ENCODE data around the gene IFI6. TPM values are rescaled to one million over a fixed set of nuclear protein-coding genes. Genes with fewer than 3 reads are reported as not detected.
"Not testable (repeated sequence)": the region's sequence is repeated elsewhere in the genome, so short reads cannot be mapped to it uniquely, and the experiment has no call there.

The IFI6 gene
- total RNA-seq, 1 donor from 2014 or later, result 29.2 TPM

DNA sequence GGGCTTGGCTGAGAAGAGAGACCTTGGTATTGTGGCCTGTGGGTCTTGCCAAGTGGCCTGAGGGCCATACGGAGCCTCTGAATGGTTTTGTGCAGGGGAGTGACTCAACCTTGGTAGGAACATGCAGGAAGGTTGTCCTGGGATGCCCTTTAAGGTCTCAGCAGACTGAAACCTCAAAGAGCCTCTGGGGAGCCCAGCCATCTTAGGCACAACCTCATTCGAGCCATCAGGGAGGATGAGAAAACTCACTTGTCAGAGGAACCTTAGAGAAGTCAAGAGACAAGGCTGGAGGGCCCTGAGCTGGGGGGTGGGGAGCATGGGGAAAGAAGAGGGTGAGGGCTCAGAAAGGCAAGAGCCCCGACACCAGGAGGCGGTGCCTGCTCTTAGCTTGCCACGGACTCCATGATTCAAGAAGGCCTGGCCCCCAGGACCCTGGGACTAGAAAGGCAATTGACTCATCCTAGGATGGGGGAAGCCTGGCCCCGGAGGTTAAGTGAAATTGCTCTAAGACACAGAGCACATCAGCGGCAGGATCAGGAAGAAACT, 13.0 kb downstream of the IFI6 start:
- no peak for ATAC-seq (ENCODE audit: poor library complexity)
- intact Hi-C loops (cut with DNase I), result no loop called here
- no peak for DNase-seq

GRCh38 chr1:27656157-27656893, 15.7 kb downstream of the IFI6 start:
- intact Hi-C loops (cut with DNase I), result no loop called here
- peak; percentile 48 for ATAC-seq (ENCODE audit: poor library complexity)
- DNase-seq, result peak; percentile 80

- intact Hi-C loops (cut with DNase I), result no loop called here
- ATAC-seq (ENCODE audit: poor library complexity), result peak; percentile 2
Measured at GRCh38 chr1:27655151-27655937, 16.6 kb downstream of the IFI6 start.

GRCh38 chr1:27652111-27652864, 19.7 kb downstream of the IFI6 start:
- no peak for DNase-seq
- ATAC-seq (ENCODE audit: poor library complexity), result no peak
- intact Hi-C loops (cut with DNase I), result no loop called here

More at GRCh38 chr1:27655151-27655937, 16.6 kb downstream of the IFI6 start:
- DNase-seq, result peak; percentile 47

- intact Hi-C loops (cut with DNase I), result no loop called here
- DNase-seq, result no peak
- ATAC-seq (ENCODE audit: poor library complexity), result peak; percentile 22
Measured at GRCh38 chr1:27650539-27651175, 21.3 kb downstream of the IFI6 start.

DNA sequence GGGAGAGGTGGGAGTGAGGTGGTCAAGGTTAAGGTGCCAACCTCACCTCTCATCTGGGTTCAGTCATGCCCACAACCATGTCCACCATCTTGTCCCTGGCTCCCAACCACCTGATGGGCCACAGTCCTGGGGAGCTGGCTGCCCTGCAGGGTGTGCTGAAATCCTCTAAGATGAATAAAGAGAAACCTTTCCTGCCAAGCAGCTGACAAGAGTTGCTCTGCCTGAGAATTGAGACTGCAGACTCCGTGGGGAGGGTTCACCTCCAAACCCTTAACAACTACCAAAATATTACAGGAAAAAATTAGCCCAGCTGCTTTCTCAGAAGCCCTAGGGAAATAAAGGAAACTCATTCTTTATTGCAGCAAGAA, 21.8 kb downstream of the IFI6 start:
- intact Hi-C loops (cut with DNase I), result no loop called here
- ATAC-seq (ENCODE audit: poor library complexity), result no peak
- DNase-seq, result no peak

GRCh38 chr1:27649306-27649635, 22.7 kb downstream of the IFI6 start:
- no peak for ATAC-seq (ENCODE audit: poor library complexity)
- intact Hi-C loops (cut with DNase I), result no loop called here
- no peak for DNase-seq

DNA sequence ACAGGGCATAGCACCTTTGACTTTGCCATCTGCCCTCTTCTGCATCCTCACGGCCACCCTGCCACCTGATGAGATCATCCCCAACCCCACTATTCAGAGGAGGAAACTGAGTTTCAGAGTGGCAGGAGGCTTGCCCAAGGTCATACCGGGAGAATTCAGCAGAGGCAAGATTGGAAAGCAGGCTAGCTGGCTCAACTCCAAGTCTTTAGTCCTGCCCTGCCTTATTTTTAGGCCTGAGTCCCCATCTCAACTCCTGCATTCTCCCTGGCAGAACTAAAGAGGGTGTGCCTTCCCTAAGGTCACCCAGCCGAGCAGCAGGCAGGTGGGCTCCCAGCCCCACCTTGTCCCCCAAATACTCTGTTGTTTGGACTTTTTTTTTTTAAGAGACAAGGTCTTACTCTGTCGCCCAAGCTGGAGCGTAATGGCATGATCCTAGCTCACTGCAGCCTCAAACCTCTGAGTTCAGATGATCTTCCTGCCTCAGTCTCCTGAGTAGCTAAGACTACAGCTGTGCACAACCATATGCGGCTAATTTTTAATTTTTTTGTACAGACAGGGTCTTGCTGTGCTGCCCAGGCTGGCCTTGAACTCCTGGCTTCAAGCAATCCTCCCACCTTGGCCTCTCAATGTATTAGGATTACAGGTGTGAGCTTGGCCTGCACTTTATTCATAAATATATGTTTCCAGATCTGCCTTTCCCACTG, 23.2 kb downstream of the IFI6 start:
- ATAC-seq (ENCODE audit: poor library complexity), result peak; percentile 76
- no peak for DNase-seq
- intact Hi-C loops (cut with DNase I), result no loop called here

GRCh38 chr1:27647328-27647727, 24.7 kb downstream of the IFI6 start:
- no peak for ATAC-seq (ENCODE audit: poor library complexity)
- intact Hi-C loops (cut with DNase I), result no loop called here
- DNase-seq, result no peak

DNA sequence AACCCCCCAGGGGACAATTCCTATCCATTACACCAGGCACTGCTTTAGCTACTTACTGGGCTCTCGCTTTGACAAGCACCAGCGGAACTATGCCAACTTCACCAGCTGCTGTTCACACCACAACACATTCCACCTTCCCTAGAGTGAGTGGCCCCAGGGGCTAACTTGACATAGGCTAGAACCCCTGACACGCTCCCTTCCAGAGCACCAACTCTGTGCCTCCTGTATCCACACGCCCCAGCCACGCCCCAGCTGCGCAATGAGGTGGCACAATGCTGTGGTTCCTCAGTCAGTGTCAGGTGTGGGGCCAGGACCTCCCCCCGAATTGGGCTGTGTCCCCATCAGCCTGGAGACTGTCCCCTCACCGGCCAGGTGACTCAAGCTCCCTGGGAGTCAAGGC, 25.3 kb downstream of the IFI6 start:
- intact Hi-C loops (cut with DNase I), result no loop called here
- DNase-seq (peak; percentile 46), ATAC-seq (ENCODE audit: poor library complexity) (peak; percentile 48)

DNA sequence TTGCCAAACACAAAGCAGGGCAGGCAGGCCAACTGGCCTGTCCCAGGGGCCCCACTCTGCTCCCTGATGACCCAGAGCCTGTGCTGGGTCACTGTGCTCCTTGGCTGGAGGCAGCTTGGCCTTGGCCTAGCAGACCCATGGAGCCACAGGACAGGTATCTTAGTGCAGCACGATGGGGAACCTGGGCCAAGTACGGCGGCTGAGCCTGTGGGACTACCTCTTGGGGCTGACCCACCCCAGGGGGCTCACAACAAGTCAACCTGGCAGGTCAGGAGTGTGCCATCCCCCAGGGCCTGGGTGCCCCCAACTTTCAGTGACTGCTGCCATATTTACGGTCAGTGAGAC, 26.9 kb downstream of the IFI6 start:
- ATAC-seq (ENCODE audit: poor library complexity), result no peak
- no peak for DNase-seq
- intact Hi-C loops (cut with DNase I), result no loop called here

GRCh38 chr1:27644369-27645070, 27.5 kb downstream of the IFI6 start:
- ATAC-seq (ENCODE audit: poor library complexity), result no peak
- intact Hi-C loops (cut with DNase I), result no loop called here
- no peak for DNase-seq

- intact Hi-C loops (cut with DNase I), result no loop called here
- peak; percentile 67 for ATAC-seq (ENCODE audit: poor library complexity)
- DNase-seq, result peak; percentile 67
Measured at GRCh38 chr1:27643600-27644368, 28.2 kb downstream of the IFI6 start.

DNA sequence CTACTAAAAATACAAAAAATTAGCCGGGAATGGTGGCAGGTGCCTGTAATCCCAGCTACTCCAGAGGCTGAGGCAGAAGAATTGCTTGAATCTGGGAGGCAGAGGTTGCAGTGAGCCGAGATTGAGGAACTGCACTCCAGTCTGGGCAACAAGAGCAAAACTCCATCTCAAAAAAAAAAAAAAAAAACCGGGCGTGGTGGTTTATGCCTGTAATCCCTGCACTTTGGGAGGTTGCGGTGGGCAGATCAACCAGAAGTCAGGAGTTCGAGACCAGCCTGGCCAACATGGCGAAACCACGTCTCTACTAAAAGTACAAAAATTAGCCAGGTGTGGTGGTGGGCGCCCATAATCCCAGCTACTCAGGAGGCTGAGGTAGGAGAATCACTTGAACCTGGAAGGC, 31.5 kb downstream of the IFI6 start:
- DNase-seq; intact Hi-C loops (cut with DNase I); ATAC-seq (ENCODE audit: poor library complexity): not testable (repeated sequence)

- ATAC-seq (ENCODE audit: poor library complexity) (no peak), DNase-seq (peak; percentile 4)
- intact Hi-C loops (cut with DNase I), result no loop called here
Measured at GRCh38 chr1:27638805-27639204, 33.2 kb downstream of the IFI6 start.

DNA sequence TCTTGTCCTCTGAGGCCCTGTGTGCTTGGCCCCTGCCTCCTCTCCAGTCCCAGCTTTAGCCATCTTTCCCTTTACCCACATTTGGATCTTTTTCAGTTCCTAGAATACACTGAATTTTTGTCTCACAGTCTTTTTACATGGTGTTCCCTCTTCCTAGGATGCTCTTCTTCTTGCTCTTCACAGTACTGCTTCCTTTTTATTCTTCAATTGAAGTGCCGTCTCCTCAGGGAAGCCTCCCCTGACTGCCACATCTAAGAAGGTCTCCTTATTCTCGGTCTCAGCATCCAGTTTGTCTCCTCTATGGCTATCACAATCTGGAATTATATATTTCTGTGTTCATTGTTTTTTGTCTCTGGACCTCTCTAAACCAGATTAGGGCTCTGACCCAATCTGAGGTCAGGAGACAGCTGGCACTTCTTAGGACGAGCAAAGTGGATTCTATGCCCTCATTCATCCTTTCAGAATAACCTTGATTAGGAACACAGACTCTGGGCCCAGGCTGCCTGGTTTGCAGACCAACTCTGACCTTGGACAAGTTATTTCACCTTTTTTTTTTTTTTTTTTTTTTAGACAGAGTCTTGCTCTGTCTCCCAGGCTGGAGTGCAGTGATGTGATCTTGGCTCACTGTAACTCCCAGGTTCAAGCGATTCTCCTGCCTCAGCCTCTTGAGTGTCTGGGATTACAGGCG, 33.8 kb downstream of the IFI6 start:
- intact Hi-C loops (cut with DNase I), result no loop called here
- ATAC-seq (ENCODE audit: poor library complexity) (no peak), DNase-seq (no peak)

Data from Right ventricle myocardium superior (tissue), 1 donor.